DND-41 (cell line): ENCODE measurements around the gene CD300H.

Experiments
- ATAC-seq: fragments of 200-7000 bp; cut with Tn5 transposase; 3 replicates; pipeline ENCODE4 v1.9.1; 2021; ENCODE audit warnings: low read depth; ENCODE audit not compliant: insufficient read depth
- DNase-seq: peaks from one replicate; pipeline ENCODE4 v3.0.0-alpha.2; 2020
- H2AFZ ChIP-seq: 2 replicates; pipeline ENCODE4 v1.6.0; 2012; ENCODE audit warnings: low read depth, low read length
- H3K27ac ChIP-seq: 2 replicates; pipeline ENCODE4 v1.5.1; 2012; ENCODE audit warnings: low read length, inconsistent platforms
- H3K27me3 ChIP-seq: fragments of 200-600 bp; sonication (generic); 2 replicates; pipeline ENCODE4 v1.6.0; 2012; ENCODE audit warnings: low read length, mild to moderate bottlenecking, inconsistent platforms; ENCODE audit not compliant: insufficient read depth, poor library complexity
- H3K36me3 ChIP-seq: 2 replicates; pipeline ENCODE4 v1.5.1; 2012; ENCODE audit warnings: low read length, inconsistent platforms; ENCODE audit not compliant: insufficient read depth
- H3K4me1 ChIP-seq: 2 replicates; pipeline ENCODE4 v1.5.1; 2012; ENCODE audit warnings: mild to moderate bottlenecking, low read length; ENCODE audit not compliant: insufficient read depth
- H3K4me2 ChIP-seq: 2 replicates; pipeline ENCODE4 v1.6.0; 2012; ENCODE audit warnings: mild to moderate bottlenecking, moderate library complexity, low read length, inconsistent platforms; ENCODE audit not compliant: insufficient read depth
- H3K4me3 ChIP-seq, 2 experiments: fragments of 200-600 bp in 1 of 2; shearing (Covaris generic) in 1 of 2; 2 replicates each; pipeline ENCODE4 v1.5.1; 2012 to 2016; ENCODE audit warnings: inconsistent platforms in 2 of 2, low read length in 2 of 2, mild to moderate bottlenecking in 2 of 2, low read depth in 1 of 2, moderate library complexity in 1 of 2
- H3K79me2 ChIP-seq: 2 replicates; pipeline ENCODE4 v1.6.0; 2012; ENCODE audit warnings: low read length, inconsistent platforms; ENCODE audit not compliant: insufficient read depth
- H3K9ac ChIP-seq: 2 replicates; pipeline ENCODE4 v1.6.0; 2012; ENCODE audit warnings: low read depth, mild to moderate bottlenecking, inconsistent platforms, low read length, moderate library complexity
- H3K9me3 ChIP-seq: 2 replicates; pipeline ENCODE4 v1.5.1; 2012; ENCODE audit warnings: low read length, moderate library complexity, mild to moderate bottlenecking, inconsistent platforms; ENCODE audit not compliant: insufficient read depth, severe bottlenecking
- H4K20me1 ChIP-seq: 2 replicates; pipeline ENCODE4 v1.6.0; 2012; ENCODE audit warnings: low read length; ENCODE audit not compliant: insufficient read depth
- EZH2 ChIP-seq: IDR thresholded peaks from 3 replicates; pipeline ENCODE4 v1.6.1; 2012; ENCODE audit warnings: borderline replicate concordance, low read depth, mild to moderate bottlenecking, moderate library complexity, low read length, inconsistent platforms; ENCODE audit not compliant: severe bottlenecking
- TF ChIP-seq, protein P1 (sequence below): IDR thresholded peaks from 2 replicates; pipeline ENCODE4 v1.5.1; 2012; ENCODE audit warnings: borderline replicate concordance, low read length, moderate library complexity, mild to moderate bottlenecking; ENCODE audit not compliant: poor library complexity, severe bottlenecking; ENCODE audit errors: extremely low read depth

Gene CD300H

GRCh38 chr17:74549343-74549742 lies 18.0 kb downstream of the CD300H start:
- Histone ChIP-seq H3K9ac (no peak overlapping the region), H3K9me3 (no peaks in the 10 kb centered on the region), H3K4me1 (0 out of 2 replicates have a peak, but pooled peaks cover 3% of the 10 kb centered on the region), H3K27ac (no peak overlapping the region), H3K27me3 (peaks cover 2% of the 10 kb centered on the region), H3K4me3 (no peak overlapping the region), H3K36me3 (no peaks in the 10 kb centered on the region), H4K20me1 (no peaks in the 10 kb centered on the region; the same call in 1 of the 2 replicates), H3K79me2 (no peaks in the 10 kb centered on the region), H3K4me2 (no peak overlapping the region), H2AFZ (no peak overlapping the region)
- TF ChIP-seq EZH2: no peak
- TF ChIP-seq, protein P1, sequence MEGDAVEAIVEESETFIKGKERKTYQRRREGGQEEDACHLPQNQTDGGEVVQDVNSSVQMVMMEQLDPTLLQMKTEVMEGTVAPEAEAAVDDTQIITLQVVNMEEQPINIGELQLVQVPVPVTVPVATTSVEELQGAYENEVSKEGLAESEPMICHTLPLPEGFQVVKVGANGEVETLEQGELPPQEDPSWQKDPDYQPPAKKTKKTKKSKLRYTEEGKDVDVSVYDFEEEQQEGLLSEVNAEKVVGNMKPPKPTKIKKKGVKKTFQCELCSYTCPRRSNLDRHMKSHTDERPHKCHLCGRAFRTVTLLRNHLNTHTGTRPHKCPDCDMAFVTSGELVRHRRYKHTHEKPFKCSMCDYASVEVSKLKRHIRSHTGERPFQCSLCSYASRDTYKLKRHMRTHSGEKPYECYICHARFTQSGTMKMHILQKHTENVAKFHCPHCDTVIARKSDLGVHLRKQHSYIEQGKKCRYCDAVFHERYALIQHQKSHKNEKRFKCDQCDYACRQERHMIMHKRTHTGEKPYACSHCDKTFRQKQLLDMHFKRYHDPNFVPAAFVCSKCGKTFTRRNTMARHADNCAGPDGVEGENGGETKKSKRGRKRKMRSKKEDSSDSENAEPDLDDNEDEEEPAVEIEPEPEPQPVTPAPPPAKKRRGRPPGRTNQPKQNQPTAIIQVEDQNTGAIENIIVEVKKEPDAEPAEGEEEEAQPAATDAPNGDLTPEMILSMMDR: no peak
- DNase-seq: no peak
- ATAC-seq: no peak

DNA sequence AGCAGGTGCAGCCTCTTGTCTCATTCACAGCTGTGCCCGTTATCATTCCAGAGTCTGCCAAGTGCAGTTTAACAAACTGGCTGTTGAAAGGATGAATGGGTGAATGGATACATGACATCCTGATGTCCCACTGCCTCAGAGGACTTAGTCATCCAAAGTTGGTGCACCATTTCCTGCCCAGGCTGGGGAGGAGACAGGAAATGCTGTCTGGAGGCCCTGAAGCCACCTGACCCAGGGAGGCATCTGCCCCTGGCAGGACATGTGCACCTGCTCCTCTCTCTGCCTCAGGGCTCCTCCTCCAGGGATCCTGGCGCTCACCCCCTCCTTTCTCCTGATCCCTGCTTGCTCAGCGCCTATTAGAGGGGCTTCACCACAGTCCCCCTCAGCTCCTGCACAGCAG lies 19.6 kb downstream of the CD300H start:
- peak; percentile 60; the same call in 2 of the 3 replicates for ATAC-seq
- DNase-seq: peak; percentile 39

DNA sequence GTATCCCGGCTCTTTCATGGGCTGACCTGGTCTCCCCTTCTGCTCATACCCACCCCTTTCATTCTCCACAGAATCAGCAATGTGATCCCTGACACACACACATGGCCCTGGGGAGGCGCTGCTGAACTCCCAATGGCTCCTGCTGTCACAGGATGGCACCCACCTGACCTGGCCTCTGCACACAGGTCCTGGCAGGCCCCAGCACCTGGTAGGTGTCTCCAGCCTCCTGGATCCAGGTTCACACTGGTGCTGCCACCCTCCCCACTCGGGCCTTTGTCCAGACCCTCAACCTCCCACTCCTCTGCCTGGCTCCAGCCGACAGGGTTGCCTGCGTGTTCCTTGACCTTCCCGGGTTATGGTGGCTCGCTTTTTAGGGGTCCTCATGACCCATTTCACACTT lies 20.0 kb downstream of the CD300H start:
- no peak overlapping the region for H2AFZ ChIP-seq
- H3K27me3 ChIP-seq: no peaks in the 10 kb centered on the region
- no peak overlapping the region for H3K9ac ChIP-seq
- ATAC-seq: no peak
- H3K4me1 ChIP-seq: 0 out of 2 replicates have a peak, but pooled peaks cover 3% of the 10 kb centered on the region
- H3K27ac ChIP-seq: no peak overlapping the region
- no peaks in the 10 kb centered on the region for H3K9me3 ChIP-seq
- DNase-seq: no peak
- no peaks in the 10 kb centered on the region for H3K36me3 ChIP-seq
- H3K79me2 ChIP-seq: no peaks in the 10 kb centered on the region
- no peak for TF ChIP-seq EZH2
- TF ChIP-seq, protein P1: no peak
- no peak overlapping the region for H3K4me3 ChIP-seq
- no peaks in the 10 kb centered on the region; the same call in 1 of the 2 replicates for H4K20me1 ChIP-seq
- H3K4me2 ChIP-seq: no peak overlapping the region

More for the DNA sequence above, 19.6 kb downstream of the CD300H start:
- Histone ChIP-seq H3K27ac (no peak overlapping the region), H3K79me2 (no peaks in the 10 kb centered on the region), H3K9me3 (no peaks in the 10 kb centered on the region), H3K36me3 (no peaks in the 10 kb centered on the region), H2AFZ (no peak overlapping the region), H3K4me2 (no peak overlapping the region), H3K27me3 (peaks cover 2% of the 10 kb centered on the region), H3K9ac (no peak overlapping the region), H3K4me3 (no peak overlapping the region), H3K4me1 (0 out of 2 replicates have a peak, but pooled peaks cover 3% of the 10 kb centered on the region), H4K20me1 (no peaks in the 10 kb centered on the region; the same call in 1 of the 2 replicates)
- TF ChIP-seq, protein P1: no peak
- no peak for TF ChIP-seq EZH2

DNA sequence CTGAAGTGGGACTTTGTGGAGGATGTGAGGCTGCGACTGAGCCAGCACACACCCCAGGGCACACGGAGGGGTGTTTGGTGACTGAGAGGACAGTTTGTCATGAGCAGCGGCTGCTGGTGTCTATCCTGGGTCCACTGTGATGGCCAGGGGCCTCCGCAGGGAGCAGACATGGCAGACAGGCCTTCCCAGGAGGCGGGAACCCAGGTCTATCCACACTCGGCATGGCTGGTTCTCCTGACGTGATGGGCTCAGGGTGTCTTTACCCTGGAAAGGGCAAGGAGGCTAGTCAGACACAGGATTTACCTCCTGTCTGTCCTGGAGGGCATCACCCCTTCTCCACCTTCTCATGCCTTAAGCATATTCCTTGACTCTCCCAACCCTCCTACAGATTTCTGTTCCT lies 20.7 kb downstream of the CD300H start:
- H3K4me3 ChIP-seq: no peak overlapping the region
- TF ChIP-seq, protein P1: no peak
- TF ChIP-seq EZH2: no peak
- no peak overlapping the region for H3K27ac ChIP-seq
- H3K9me3 ChIP-seq: no peaks in the 10 kb centered on the region
- no peaks in the 10 kb centered on the region; the same call in 1 of the 2 replicates for H4K20me1 ChIP-seq
- H3K36me3 ChIP-seq: no peaks in the 10 kb centered on the region
- no peak overlapping the region for H2AFZ ChIP-seq
- no peak overlapping the region for H3K4me2 ChIP-seq
- 0 out of 2 replicates have a peak, but pooled peaks cover 3% of the 10 kb centered on the region for H3K4me1 ChIP-seq
- no peak for ATAC-seq
- no peak for DNase-seq
- no peaks in the 10 kb centered on the region for H3K27me3 ChIP-seq
- no peaks in the 10 kb centered on the region for H3K79me2 ChIP-seq
- H3K9ac ChIP-seq: no peak overlapping the region
